ENCODE measurements around the gene MIS18A.
A peak's percentile ranks its signal among the peaks of the same experiment; 100 is the strongest.

Gene MIS18A

GRCh38 chr21:32249511-32250280, 29.2 kb downstream of the MIS18A start:
- no peak for DNase-seq

GRCh38 chr21:32248571-32249461, 30.0 kb downstream of the MIS18A start:
- no peak for DNase-seq

- no peak for DNase-seq
Observed at GRCh38 chr21:32246571-32247140, 32.2 kb downstream of the MIS18A start.

- no peak for DNase-seq
Observed at GRCh38 chr21:32245971-32246370, 32.9 kb downstream of the MIS18A start.

GRCh38 chr21:32240851-32241687, 37.8 kb downstream of the MIS18A start:
- no peak for DNase-seq

- no peak for DNase-seq
Observed at GRCh38 chr21:32239551-32239950, 39.3 kb downstream of the MIS18A start.

GRCh38 chr21:32238063-32238462, 40.8 kb downstream of the MIS18A start:
- DNase-seq, result no peak

- no peak for DNase-seq
Observed at GRCh38 chr21:32237021-32237420, 41.8 kb downstream of the MIS18A start.

- DNase-seq, result peak; percentile 7
Observed at GRCh38 chr21:32233722-32234301, 45.0 kb downstream of the MIS18A start.

GRCh38 chr21:32233055-32233546, 45.7 kb downstream of the MIS18A start:
- no peak for DNase-seq

- DNase-seq, result no peak
Observed at GRCh38 chr21:32226444-32226843, 52.4 kb downstream of the MIS18A start.
